ENCODE data around the gene DHX32. TPM values are rescaled to one million over a fixed set of nuclear protein-coding genes. Genes with fewer than 3 reads are reported as not detected.

Gene DHX32
- total and polyA plus RNA-seq, 2 donors (not counting 1 experiment from before 2014, with no cell fraction given) = 5.2 to 12.4 TPM

DNA sequence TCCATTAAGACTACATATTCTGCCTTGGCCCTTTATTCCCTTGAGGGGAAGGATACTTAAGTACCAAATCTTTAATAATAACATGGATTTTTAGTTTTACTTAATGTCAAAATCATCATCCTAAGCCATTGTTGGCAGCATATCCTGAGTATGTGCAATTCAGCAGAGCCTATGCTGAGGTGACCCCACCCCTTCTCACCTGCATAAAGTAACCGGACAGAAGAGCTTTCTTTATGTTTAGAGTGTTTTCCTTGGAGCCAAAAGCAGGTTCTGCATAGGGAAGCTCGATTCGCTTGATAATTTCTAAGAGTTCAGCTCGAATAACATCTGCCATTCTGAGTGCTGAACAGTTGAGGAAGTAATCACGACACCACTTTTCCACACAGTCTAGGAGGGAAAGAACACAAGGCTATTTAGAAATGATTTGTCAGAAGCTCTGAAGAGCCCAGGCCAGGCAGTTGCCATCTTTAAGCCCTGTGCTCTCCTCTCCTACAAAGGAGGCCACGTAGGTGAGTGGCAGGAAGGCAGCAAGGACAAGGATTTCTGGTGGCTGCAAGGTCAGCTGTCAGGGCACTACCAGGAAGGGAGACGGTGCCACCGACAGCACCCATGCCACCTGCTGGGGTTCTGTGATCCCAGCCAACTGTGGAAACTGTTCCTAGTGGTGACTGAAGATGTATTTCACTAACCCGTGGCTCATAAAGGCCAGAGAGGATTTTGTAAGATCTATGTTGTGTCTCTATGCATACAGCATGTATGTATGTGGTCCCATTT is 42.1 kb downstream of the DHX32 start:
- no peak for DNase-seq
- ChIA-PET CTCF (no interaction called here), POLR2A (no interaction called here)
- no peak for ATAC-seq (ENCODE audit: low read depth)
- no peaks in the 10 kb centered on the region for H4K20me1 ChIP-seq (ENCODE audit: control insufficient read depth, insufficient read depth, low read length, poor library complexity, severe bottlenecking)
- no peak overlapping the region for H3K4me2 ChIP-seq (replicated peaks; ENCODE audit: low read depth, low read length, poor library complexity, severe bottlenecking)
- H3K79me2 ChIP-seq (ENCODE audit: control insufficient read depth, insufficient read depth, low read length) = no peaks in the 10 kb centered on the region
- H3K4me1 ChIP-seq (ENCODE audit: control insufficient read depth in 2 of 2, insufficient read depth in 2 of 2, low read length in 2 of 2) = no peaks in the 10 kb centered on the region
- 97% methylated on average over 5 of the region's 9 CpGs for WGBS (ENCODE audit: insufficient coverage)
- Mint-ChIP-seq H3K9me3 (ENCODE audit: insufficient read depth) (no peaks in the 10 kb centered on the region), H3K27me3 (no peaks in the 10 kb centered on the region), H3K4me1 (no peaks in the 10 kb centered on the region), H3K4me3 (no peak overlapping the region), H3K27ac (no peak overlapping the region)
- H3K9me3 ChIP-seq (ENCODE audit: control extremely low read depth in 1 of 3, control insufficient read depth in 2 of 3, insufficient read depth in 1 of 3, low read length in 2 of 3) = no peaks in the 10 kb centered on the region
- H2AFZ ChIP-seq (ENCODE audit: insufficient read depth, low read depth, low read length, poor library complexity, severe bottlenecking) = no peak overlapping the region
- no peak overlapping the region for H3K4me3 ChIP-seq (ENCODE audit: control extremely low read depth in 1 of 5, extremely low read depth in 1 of 5, insufficient read depth in 1 of 5, low read depth in 2 of 5, low read length in 4 of 5)
- H3K9ac ChIP-seq (ENCODE audit: low read length) = no peak overlapping the region
- no peak overlapping the region for H3K27ac ChIP-seq (ENCODE audit: low read length in 2 of 2)
- H3K36me3 ChIP-seq (replicated peaks in 1 of 2; ENCODE audit: control extremely low read depth in 1 of 2, control insufficient read depth in 1 of 2, extremely low read depth in 1 of 2, insufficient read depth in 2 of 2, low read length in 1 of 2) = peaks cover 0 to 64% of the 10 kb centered on the region in 2 experiments
- TF ChIP-seq CTCF (IDR thresholded peaks at IDR 0.05) (no peak), EZH2 (IDR thresholded peaks at IDR 0.05; ENCODE audit: borderline replicate concordance, insufficient read depth, low read depth, low read length, poor library complexity, severe bottlenecking) (no peak)
- no peaks in the 10 kb centered on the region for H3K27me3 ChIP-seq (replicated peaks in 1 of 4; ENCODE audit: control extremely low read depth in 1 of 4, control insufficient read depth in 3 of 4, insufficient read depth in 4 of 4, low read length in 3 of 4)
- intact Hi-C loops (cut with micrococcal nuclease) = no loop called here

DNA sequence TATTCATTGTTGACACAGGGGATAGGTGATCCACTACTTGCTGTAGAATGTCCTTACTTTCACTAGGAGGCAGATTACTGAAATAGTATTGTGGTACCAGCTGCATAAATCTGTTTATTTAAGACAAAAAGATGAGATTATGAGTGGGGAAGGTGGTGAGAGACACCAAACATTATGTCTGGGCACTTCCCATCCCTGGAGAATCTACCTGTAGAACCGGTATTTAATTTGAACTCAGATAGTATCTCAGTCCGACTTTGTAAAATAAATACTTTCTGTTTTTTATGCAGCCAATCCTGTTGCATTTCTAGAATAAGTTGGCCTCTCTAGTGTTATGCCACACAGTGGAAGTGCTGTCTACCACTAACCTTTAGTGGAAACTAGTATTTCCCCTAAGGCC is 44.3 kb downstream of the DHX32 start:
- WGBS (ENCODE audit: insufficient coverage) = no CpG with 5 or more reads among the region's 2 CpGs
- Histone ChIP-seq H3K27ac (ENCODE audit: low read length in 2 of 2) (no peak overlapping the region), H4K20me1 (ENCODE audit: control insufficient read depth, insufficient read depth, low read length, poor library complexity, severe bottlenecking) (no peaks in the 10 kb centered on the region), H3K36me3 (replicated peaks in 1 of 2; ENCODE audit: control extremely low read depth in 1 of 2, control insufficient read depth in 1 of 2, extremely low read depth in 1 of 2, insufficient read depth in 2 of 2, low read length in 1 of 2) (peaks cover 2 to 81% of the 10 kb centered on the region in 2 experiments), H3K79me2 (ENCODE audit: control insufficient read depth, insufficient read depth, low read length) (no peaks in the 10 kb centered on the region), H3K9me3 (ENCODE audit: control extremely low read depth in 1 of 3, control insufficient read depth in 2 of 3, insufficient read depth in 1 of 3, low read length in 2 of 3) (no peaks in the 10 kb centered on the region), H3K27me3 (replicated peaks in 1 of 4; ENCODE audit: control extremely low read depth in 1 of 4, control insufficient read depth in 3 of 4, insufficient read depth in 4 of 4, low read length in 3 of 4) (no peaks in the 10 kb centered on the region), H3K4me1 (ENCODE audit: control insufficient read depth in 2 of 2, insufficient read depth in 2 of 2, low read length in 2 of 2) (no peaks in the 10 kb centered on the region), H2AFZ (ENCODE audit: insufficient read depth, low read depth, low read length, poor library complexity, severe bottlenecking) (no peak overlapping the region), H3K4me3 (ENCODE audit: control extremely low read depth in 1 of 5, extremely low read depth in 1 of 5, insufficient read depth in 1 of 5, low read depth in 2 of 5, low read length in 4 of 5) (no peak overlapping the region), H3K9ac (ENCODE audit: low read length) (no peak overlapping the region), H3K4me2 (replicated peaks; ENCODE audit: low read depth, low read length, poor library complexity, severe bottlenecking) (no peak overlapping the region)
- Mint-ChIP-seq H3K27ac (no peak overlapping the region), H3K9me3 (ENCODE audit: insufficient read depth) (no peaks in the 10 kb centered on the region), H3K27me3 (no peaks in the 10 kb centered on the region), H3K4me1 (no peaks in the 10 kb centered on the region), H3K4me3 (no peak overlapping the region)
- intact Hi-C loops (cut with micrococcal nuclease) = no loop called here
- ChIA-PET CTCF (no interaction called here), POLR2A (no interaction called here)
- ATAC-seq (ENCODE audit: low read depth) = no peak
- TF ChIP-seq CTCF (IDR thresholded peaks at IDR 0.05) = no peak
- TF ChIP-seq EZH2 (IDR thresholded peaks at IDR 0.05; ENCODE audit: borderline replicate concordance, insufficient read depth, low read depth, low read length, poor library complexity, severe bottlenecking) = no peak
- DNase-seq = no peak
